Measurements from ENCODE around the gene C6orf163.

GRCh38 chr6:87346700-87347099, 2.1 kb downstream of the C6orf163 start:
- TF ChIP-seq EZH2phosphoT487 (IDR thresholded peaks at IDR 0.05; ENCODE audit: borderline replicate concordance, low read length) (no peak), CTCF (IDR thresholded peaks at IDR 0.05; ENCODE audit: low read depth, low read length, poor library complexity, severe bottlenecking) (no peak)
